A549 treated with CORT108297 at 1 μM for 4 hours (cell line): ENCODE data around the gene IL31. TPM values are rescaled to one million over a fixed set of nuclear protein-coding genes. Genes with fewer than 3 reads are reported as not detected.

Source experiments
- total RNA-seq: library from RNA; stranded (reverse); fragments of 200-300 nt; extraction: Qiagen RNA extraction; gene quantifications from 5 replicates; pipeline ENCODE4 v1.2.3, GENCODE V29; 2022

IL31 gene
- not detected in 5 replicates for total RNA-seq

GRCh38 chr12:122174155-122174845, at the start of gene IL31:
IL31 (minus strand) TSS chr12:122174221; CDS start chr12:122174172, 49 bp downstream.

GRCh38 chr12:122203301-122204166, 29.5 kb upstream of the IL31 start, which contains the start of gene B3GNT4:
B3GNT4 (plus strand) TSS chr12:122203709; CDS start chr12:122204619, 910 bp downstream.

GRCh38 chr12:122182887-122183587, 9.0 kb upstream of the IL31 start, which contains the start of gene LRRC43:
LRRC43 (plus strand) TSS chr12:122183123; CDS start chr12:122183145, 22 bp downstream.

Other genes starting within 250 kb of the IL31 start
- gene BCL7A, start 152.3 kb downstream of the IL31 start, total RNA-seq, result 9.8 to 12.8 TPM (median 11.5 TPM) in 5 replicates
- gene MLXIP, start 95.5 kb downstream of the IL31 start, total RNA-seq, result 23.0 to 38.1 TPM (median 35.2 TPM) in 5 replicates
- 0.07 to 0.37 TPM (median 0.21 TPM) in 5 replicates for gene LRRC43, start 8.9 kb upstream of the IL31 start, total RNA-seq
- gene B3GNT4, start 29.5 kb upstream of the IL31 start, total RNA-seq, result 0.54 to 1.2 TPM (median 0.91 TPM) in 5 replicates
- 70.1 to 78.8 TPM (median 73.8 TPM) in 5 replicates for gene DIABLO, start 51.8 kb upstream of the IL31 start, total RNA-seq
- 18.3 to 20.6 TPM (median 19.6 TPM) in 5 replicates for gene VPS33A, start 92.3 kb upstream of the IL31 start, total RNA-seq
- 35.8 to 59.4 TPM (median 42.5 TPM) in 5 replicates for gene CLIP1, start 248.4 kb upstream of the IL31 start, total RNA-seq